NCI-H774 (cell line): ENCODE data around the gene CTNNA3.
A peak's percentile ranks its signal among the peaks of the same experiment; 100 is the strongest.
"Not testable (repeated sequence)": the region's sequence is repeated elsewhere in the genome, so short reads cannot be mapped to it uniquely, and the experiment has no call there.

Experiments
- DNase-seq: peaks from one replicate; lab custom pipeline; 2025; lab: John Stamatoyannopoulos, UW

CTNNA3 gene

DNA sequence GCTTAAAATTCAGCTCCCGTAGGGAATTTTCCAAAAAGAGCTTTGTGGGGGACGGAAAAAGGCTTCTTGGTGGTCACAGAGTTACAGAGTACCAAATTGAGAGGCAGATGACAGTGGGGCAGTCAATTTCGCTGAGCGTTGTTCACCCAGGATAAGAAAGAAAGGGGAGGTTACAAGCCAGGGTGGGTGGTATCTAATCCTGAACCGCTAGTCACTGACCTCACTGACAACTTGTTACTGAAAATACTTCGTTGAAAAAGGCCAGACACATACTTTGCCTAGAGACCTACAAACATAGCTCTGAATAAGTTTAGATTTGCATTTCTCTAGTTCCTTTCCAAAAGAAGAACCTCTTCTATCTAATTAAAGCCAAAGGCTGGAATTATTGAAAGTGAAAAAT lies at the start of gene CTNNA3:
CTNNA3 (minus strand) TSS at position 167 of the 400 bp plus-strand sequence.
- DNase-seq = no peak

DNA sequence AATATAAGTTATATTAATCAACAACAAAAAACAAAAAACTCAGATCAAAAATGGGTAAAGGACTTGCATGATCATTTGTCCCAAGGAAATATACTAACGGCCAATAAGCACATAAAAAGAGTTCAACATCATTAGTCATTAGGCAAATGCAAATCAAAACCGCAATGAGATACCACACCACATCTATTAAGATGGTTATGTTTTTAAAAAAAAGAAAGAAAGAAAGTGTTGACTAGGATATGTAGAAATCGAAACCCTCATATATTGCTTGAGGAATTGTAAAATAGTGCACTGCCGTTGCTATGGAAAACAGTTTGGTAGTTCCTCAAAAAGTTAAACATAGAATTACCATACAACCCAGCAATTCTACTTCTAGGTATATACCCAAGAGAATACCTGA lies 39.4 kb upstream of the CTNNA3 start:
- DNase-seq = no peak

DNA sequence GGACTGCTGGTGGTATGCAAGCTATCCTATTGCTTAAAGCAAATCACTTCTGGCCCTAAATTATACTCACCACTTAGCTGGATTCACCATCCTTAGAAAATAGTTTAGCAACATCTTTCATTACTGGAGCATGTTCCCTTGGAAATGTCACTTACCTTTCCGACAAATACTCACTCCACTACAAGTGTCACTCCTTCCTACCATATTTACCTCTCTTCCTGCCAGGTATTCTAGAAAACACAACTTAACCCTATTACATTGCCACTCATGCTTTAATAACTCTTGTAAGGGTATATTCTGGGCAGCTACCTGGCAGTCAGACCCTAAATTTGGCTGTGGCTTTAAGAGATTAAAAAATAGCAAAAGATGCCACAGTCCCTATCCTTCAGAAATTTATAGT lies 37.5 kb upstream of the CTNNA3 start:
- DNase-seq = no peak

DNA sequence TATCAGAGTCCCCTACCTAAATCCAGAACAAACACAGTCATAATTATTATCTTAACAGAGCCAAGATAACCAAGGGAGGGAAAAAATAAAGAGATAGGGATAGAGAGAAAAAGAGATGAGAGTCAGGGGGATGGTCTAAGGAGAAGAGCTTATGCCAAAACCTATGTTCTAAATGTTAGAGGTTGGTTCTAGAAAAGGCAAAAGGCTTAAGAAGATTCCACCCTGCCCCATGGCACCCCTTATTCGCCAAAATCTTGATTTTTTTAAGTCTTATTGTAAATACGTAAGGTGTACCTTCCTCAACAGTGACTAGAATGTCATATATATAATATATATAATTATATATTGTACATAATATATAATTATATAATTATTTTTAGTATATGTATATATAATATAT lies 29.6 kb upstream of the CTNNA3 start:
- DNase-seq = no peak

DNA sequence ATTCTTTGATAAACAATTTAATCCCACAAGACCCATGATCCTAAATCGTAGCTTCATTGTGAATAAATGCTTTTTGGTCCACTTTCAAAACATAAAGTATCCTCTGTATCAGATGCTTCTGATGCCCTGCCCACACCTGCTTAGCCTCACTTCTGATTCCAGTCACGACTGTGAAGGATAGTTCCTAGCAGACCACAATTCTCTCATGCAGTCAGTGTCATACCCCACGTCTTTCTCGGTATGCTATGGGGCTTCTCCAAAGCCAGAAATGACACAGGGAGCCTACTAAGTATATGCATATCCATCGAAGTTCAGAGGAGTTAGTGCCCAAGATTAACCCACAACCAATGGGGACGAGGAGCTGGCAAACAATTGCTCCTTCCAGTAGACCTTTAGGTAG lies 27.6 kb upstream of the CTNNA3 start:
- DNase-seq = no peak

DNA sequence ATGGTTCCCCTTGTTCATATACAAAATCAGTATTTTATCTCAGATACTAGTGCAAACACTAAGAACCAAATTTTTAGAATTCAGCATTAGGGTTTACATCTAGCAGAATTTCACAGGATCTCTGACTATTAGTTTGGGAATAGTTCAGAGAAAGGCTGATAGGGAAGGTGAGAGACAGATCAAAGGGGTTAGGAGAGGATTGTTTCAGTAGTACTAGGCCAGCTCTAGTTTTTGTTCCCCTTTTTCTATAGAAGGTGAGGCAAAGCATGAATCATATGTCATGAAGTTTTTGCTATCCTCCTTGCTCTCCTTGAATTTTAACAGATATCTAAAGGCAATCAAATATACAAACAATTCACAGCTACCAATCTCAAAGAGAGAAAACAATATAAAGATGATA lies 26.1 kb upstream of the CTNNA3 start:
- no peak for DNase-seq

DNA sequence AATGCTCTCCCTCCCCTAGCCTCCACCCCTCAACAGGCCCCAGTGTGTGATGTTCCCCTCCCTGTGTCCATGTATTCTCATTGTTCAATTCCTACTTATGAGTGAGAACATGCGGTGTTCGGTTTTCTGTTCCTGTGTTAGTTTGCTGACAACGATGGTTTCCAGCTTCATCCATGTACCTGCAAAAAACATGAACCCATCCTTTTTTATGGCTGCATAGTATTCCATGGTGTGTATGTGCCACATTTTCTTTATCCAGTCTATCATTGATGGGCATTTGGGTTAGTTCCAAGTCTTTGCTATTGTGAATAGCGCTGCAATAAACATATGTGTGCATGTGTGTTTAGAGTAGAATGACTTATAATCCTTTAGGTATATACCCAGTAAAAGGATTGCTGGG lies 20.5 kb upstream of the CTNNA3 start:
- not testable (repeated sequence) for DNase-seq

DNA sequence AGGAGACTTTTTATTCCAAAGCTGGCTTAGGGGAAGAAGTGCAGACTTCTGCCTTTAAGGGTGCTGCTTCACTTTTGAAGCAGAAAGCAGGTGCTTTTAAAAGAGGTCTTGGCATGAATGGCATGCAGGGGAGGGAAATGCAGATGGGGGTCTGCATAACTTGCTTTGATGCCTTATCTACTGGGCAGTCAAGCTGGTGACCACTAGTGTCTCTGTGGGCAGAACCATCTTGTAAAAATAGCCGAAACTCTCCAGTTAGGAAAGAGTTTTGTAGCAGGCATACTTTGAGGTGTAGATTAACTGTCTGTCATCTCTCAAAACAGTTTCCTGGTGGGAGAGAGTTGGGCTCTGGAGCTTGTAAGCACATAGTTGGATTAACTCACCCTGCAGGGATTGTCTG lies 9.9 kb upstream of the CTNNA3 start:
- no peak for DNase-seq

DNA sequence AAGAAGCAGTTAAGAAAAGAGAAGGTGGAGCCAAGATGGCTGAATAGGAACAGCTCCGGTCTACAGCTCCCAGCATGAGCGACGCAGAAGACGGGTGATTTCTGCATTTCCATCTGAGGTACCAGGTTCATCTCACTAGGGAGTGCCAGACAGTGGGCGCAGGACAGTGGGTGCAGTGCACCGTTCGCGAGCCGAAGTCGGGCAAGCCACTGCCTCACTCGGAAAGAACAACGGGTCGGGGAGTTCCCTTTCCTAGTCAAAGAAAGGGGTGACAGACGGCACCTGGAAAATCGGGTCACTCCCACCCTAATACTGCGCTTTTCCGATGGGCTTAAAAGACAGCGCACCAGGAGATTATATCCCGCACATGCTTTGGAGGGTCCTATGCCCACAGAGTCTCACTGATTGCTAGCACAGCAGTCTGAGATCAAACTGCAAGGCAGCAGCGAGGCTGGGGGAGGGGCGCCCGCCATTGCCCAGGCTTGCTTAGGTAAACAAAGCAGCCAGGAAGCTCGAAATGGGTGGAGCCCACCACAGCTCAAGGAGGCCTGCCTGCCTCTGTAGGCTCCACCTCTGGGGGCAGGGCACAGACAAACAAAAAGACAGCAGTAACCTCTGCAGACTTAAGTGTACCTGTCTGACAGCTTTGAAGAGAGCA lies 3.7 kb upstream of the CTNNA3 start:
- not testable (repeated sequence) for DNase-seq

DNA sequence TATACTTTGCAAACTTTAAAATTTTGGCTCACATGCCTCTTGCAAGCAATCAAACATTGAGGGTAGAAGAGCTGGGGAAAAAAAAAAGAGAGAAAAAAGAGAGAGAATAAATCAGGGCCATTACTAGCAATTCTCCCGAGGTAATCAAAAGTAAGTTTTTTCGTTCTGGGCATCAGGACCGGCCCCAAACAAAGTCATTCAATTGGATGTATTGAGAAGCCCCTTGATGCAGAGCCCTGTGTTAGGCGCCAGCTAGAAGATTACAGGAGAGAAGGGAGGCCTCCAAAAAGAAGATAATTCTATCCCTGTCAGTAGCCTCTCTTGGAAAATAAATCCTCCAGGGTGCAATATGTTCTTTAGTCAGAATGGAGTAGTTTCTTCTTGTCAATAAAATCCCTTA lies 2.2 kb upstream of the CTNNA3 start:
- DNase-seq = no peak

DNA sequence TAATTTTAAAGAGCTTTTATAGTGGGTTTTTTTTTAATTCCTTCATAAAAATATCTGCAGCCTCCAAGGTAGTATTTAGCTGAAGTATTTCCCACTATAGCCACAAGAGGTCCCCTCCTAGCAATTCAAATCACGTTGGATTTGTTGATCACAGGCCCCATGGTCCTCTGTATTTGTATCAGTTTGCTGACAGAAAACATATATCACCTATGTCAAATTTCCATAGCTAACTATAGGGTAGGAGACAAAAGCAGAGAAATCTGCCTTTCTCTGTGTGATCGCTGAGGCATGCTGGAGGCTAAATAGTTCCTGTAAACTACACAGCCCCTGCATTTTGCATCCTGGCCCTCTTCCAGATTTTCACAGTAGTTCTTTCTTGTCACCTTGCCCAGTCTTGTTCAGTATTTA lies 1.7 kb upstream of the CTNNA3 start:
- peak; percentile 29 for DNase-seq

DNA sequence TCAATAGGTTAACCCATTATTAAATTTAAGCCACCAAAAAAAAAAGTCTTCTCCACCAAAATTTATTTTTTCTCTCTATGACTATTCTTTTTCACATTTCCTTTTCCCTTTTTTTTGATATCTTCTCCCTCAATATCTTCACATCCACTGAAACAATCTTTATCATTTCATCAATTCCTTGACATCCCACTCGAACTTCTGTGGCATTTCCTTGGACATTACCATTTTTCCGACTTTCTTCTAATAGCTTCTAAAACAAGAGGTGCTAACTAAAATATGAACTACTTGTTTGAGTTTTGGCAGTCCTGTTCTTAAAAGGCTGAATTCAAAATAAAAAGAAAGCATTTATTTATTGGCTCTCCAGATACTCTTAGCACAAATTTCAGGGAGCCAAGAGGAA lies 684 bp upstream of the CTNNA3 start:
- DNase-seq = no peak

DNA sequence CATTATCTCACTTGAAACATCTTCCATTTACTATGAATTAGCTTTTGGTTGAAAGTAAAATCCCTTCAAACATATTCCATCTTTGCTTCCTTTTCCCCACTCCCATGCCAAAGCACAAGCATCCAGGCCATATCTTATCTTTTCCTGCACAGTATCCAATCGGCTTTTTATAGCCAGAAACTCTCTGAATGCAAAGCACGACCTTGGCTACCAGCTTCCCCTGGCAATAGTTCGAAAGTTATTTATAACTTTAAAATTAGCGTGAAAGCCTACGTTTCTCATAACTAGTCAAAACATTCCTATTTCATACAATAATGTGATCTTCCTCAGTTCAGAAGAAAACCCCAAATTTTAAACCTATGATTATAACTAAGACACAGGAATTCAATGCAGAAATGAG lies 440 bp downstream of the CTNNA3 start:
- DNase-seq = no peak

DNA sequence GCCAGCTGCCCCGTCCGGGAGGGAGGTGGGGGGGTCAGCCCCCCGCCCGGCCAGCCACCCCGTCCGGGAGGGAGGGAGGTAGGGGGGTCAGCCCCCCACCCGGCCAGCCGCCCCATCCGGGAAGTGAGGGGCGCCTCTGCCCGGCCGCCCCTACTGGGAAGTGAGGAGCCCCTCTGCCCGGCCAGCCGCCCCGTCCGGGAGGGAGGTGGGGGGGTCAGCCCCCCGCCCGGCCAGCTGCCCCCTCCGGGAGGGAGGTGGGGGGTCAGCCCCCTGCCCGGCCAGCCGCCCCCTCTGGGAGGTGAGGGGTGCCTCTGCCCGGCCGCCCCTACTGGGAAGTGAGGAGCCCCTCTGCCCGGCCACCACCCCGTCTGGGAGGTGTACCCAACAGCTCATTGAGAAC lies 4.1 kb downstream of the CTNNA3 start:
- not testable (repeated sequence) for DNase-seq

DNA sequence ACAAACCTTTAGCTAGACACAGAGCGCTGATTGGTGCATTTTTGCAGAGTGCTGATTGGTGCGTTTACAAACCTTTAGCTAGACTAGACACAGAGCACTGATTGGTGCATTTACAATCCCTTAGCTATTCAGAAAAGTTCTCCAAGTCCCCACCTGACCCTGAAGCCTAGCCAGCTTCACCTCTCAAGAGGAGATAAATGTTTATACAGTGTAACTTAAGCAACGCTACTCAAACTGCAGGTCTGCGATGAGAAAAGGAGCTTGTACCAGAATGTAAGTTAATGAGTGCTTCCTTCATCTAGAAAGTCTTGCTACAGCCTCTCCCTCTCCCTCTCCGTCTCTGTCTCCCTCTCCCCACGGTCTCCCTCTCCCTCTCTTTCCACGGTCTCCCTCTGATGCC lies 5.5 kb downstream of the CTNNA3 start:
- not testable (repeated sequence) for DNase-seq

DNA sequence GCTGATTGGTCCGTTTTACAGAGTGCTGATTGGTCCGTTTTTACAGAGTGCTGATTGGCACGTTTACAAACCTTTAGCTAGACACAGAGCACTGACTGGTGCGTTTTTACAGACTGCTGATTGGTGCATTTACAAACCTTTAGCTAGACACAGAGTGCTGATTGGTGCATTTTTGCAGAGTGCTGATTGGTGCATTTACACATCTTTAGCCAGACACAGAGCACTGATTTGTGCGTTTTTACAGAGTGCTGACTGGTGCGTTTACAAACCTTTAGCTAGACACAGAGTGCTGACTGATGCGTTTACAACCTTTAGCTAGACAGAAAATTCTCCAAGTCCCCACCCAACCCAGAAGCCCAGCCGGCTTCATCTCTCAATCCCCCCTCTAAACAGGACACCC lies 11.9 kb downstream of the CTNNA3 start:
- DNase-seq = not testable (repeated sequence)

DNA sequence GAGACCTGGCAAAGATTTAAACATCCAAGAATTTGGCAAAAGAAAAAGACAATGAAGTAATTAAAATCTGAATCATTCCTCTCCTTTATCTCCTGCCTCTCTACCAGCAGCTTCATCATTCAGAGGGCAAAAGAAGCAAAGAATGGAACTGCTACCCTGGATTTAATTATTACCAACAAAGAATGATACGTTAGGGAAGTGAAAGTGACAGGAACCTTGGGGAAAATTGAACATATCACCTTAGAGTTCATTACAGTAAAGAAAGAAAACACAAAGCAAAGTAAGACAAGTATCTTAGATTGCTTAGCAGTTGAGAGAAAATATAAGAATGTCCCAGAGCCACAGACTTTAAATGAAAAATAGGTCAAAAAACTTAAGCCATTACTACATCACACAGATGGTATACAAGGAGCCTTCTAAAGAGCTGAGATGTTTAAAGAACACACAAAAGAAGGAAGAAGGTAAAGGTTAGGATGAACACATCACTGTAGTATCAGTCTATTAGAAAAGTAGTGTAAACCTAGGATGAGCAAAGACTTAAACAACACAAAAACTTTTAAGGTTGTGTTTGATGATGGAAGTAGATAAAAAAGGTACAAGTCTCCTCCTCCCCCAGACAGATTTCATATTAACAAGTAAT lies 17.5 kb downstream of the CTNNA3 start:
- no peak for DNase-seq

DNA sequence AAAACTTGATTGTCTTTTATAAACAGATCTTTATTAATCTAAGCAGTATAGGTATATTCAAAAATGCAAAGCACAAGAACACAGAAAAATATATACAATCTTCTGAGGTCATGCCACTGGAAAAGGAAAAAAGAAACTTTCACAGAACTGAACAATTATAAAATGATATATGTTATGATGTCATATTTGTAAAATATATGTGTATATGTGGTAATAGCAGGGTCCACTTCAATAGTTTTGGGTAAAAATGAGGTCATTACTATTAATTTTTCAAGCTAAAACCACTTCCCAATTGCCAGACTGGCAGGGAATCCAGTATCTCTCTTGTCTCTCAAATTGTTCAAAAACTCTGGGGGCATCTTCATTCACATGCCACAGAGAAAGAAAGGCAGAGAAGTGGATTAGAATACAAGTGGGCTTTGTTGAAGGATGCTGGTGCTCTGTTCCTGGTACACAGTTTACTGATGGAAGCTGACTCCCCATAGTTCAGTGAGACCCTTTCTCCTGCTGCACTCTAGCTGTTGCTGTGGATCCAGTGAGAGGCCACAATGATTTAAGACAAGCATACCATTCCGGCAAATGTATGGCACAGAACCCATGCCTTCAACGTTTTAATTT lies 19.7 kb downstream of the CTNNA3 start:
- DNase-seq = no peak

DNA sequence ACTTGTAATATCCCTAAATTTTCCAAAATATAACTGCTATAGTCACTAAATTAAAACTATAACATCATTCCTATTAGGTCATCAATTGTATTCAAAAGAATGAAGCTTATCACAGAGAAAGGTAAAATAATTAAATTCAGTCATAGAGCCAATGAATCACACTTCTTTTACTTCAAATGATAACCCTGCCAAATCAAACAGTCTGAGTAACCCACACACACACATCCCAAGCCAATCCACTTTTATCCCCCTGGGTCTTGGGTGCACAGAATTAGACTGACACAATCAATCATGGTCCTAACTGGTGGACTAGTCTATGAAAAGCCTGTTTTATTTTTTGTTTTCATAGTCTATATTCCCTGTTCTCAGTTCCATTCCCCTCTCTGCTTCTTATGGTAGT lies 25.6 kb downstream of the CTNNA3 start:
- DNase-seq = no peak

DNA sequence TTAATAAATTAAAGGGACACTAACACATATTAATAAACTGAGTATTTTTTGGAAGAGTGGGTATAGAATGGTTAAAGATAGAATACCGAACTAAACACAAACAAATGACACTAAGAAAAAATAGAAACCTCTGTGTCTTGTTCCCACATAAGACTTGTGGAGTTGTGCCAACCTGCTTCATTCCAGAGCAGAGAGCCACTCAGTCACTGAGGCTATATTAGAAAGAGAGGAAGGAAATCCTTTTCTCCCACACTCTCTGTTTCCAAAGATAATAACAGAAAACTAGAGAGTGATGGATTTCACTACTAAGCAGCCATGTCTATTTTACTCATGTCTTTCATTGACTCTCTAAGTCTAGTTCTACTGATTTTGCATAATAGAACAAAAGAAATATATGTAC lies 26.0 kb downstream of the CTNNA3 start:
- no peak for DNase-seq

DNA sequence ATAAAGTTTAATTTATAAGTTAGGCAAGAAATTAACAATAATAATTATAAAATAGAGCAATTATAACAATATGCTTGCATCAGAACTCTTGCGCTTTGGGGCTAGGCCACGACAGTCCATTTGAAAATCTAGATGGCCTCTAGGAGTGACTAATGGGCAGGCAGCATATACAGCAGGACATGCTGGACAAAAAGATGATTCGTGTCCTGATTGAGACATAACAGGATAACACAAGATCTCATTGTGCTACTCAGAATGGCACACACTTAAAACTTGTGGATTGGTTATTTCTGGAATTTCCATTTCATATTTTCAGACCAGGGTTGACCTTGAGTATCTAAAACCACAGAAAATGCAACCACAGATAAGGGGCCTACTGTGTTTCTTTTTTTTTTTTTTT lies 27.5 kb downstream of the CTNNA3 start:
- DNase-seq = no peak

DNA sequence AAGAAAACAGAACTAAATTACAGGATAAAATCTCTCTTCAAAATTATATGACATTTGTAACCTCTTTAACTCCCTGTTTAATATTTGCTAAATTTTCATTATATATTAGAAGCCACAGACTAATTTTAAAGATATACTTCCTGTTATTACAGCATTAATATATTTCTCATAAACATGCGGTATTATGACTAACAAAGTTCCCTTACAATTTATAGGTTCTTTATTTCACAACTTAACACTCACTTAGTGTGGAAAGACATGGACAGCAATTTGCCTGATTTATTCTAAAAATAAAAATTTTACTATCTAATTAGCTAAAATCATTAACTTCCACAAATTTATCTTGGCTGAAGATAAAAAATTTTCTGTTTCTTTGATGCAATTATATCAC lies 29.0 kb downstream of the CTNNA3 start:
- no peak for DNase-seq

DNA sequence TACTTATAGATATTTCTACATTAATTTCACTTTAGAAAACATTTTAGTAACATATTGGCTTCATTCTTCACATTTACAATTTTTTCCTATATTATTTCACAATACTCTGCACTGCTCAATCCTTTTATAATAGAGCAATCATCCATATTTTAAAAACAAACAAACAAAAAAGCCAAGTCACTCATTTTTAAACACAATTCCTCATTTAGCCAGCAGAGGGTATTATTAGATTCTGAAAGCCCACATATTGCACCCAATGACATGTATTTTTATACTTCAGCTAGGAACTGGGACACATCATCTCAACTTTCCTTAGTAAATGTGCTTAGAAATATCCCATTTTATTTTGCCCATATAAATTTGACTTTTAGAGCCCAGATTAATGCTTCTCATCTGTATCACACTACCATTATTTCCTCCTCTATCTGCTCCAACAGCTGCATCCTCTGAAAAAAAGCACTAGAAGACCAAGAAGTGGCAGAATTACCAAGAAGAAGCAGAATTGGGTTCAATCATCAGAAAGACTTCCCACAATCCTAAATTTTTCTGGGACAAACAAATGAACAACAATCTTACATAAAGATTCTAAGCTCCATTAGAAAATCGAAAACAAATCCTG lies 29.5 kb downstream of the CTNNA3 start:
- DNase-seq = no peak
